IPS-15b (cell line): Measurements from ENCODE around the gene BCAS4.

ENCODE experiments used
- H3K27me3 ChIP-seq: one replicate; pipeline ENCODE4 v1.6.1; 2013; ENCODE audit warnings: low read length; ENCODE audit not compliant: control insufficient read depth, insufficient read depth
- H3K36me3 ChIP-seq: one replicate; pipeline ENCODE4 v1.6.1; 2013; ENCODE audit warnings: low read length; ENCODE audit not compliant: control insufficient read depth, insufficient read depth
- H3K4me1 ChIP-seq: one replicate; pipeline ENCODE4 v1.6.1; 2013; ENCODE audit warnings: mild to moderate bottlenecking, low read length; ENCODE audit not compliant: control insufficient read depth, insufficient read depth
- H3K4me3 ChIP-seq: one replicate; pipeline ENCODE4 v1.5.1; 2013; ENCODE audit warnings: low read depth, low read length
- H3K9ac ChIP-seq: one replicate; pipeline ENCODE4 v1.6.1; 2013; ENCODE audit warnings: low read depth, mild to moderate bottlenecking, low read length
- H3K9me3 ChIP-seq: one replicate; pipeline ENCODE4 v1.6.1; 2013; ENCODE audit warnings: mild to moderate bottlenecking, low read length; ENCODE audit not compliant: control insufficient read depth, insufficient read depth

Gene BCAS4

GRCh38 chr20:50794846-50795634 lies at the start of gene BCAS4:
BCAS4 (plus strand) TSS chr20:50795061; CDS start chr20:50795084, 23 bp downstream.
- Histone ChIP-seq H3K27me3 (peaks cover 4% of the 10 kb centered on the region), H3K9ac (peak within 1 kb of the TSS; percentile 14), H3K4me3 (peak within 1 kb of the TSS; percentile 80), H3K36me3 (no peaks in the 10 kb centered on the region), H3K9me3 (no peaks in the 10 kb centered on the region), H3K4me1 (peaks cover 7% of the 10 kb centered on the region)

- H3K9me3 ChIP-seq = no peaks in the 10 kb centered on the region
- H3K27me3 ChIP-seq = no peaks in the 10 kb centered on the region
- no peak overlapping the region for H3K4me3 ChIP-seq
- peaks cover 21% of the 10 kb centered on the region for H3K4me1 ChIP-seq
- no peak overlapping the region for H3K9ac ChIP-seq
- H3K36me3 ChIP-seq = peaks cover 4% of the 10 kb centered on the region
These were observed 49.2 kb upstream of the BCAS4 start for GRCh38 chr20:50745634-50746137.

DNA sequence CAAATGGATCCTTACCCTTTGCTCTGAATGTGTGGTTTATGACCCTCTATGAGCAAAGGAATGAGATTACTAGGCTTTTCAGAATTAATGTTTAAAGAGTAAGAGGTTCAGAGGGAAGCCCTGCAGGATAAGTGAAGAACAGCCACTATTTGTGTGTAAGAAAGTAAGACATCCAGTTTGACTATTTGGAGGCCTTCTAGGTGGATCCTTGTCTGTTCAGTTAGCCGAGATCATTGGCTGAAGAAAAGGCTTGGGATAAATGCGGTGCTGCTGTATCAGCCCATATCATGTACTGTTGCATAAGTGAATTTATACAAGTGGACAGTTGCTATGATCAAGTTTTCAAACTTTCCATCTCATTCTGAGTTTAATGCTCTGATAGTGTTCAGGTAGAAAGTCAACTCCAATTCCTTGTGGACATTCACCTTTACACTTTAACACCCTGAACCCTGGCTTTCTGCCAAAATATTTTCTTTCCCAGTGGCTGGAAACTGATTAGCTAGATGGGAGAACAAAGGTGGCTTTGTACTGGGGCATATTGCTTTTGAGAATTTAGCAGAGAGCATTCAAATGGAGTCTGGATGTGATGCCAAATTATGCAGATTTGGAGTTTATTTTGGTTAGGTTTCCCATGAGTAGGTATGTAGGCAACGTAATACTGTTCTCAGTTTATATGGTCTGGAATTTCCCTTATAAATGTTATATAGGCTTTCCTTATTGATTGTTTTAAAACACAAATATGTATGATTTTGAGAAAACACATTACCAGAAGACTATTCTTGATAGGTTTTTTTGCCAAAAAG lies 48.5 kb upstream of the BCAS4 start:
- Histone ChIP-seq H3K4me1 (peaks cover 21% of the 10 kb centered on the region), H3K27me3 (no peaks in the 10 kb centered on the region), H3K9me3 (no peaks in the 10 kb centered on the region), H3K36me3 (peaks cover 4% of the 10 kb centered on the region), H3K4me3 (no peak overlapping the region), H3K9ac (no peak overlapping the region)

DNA sequence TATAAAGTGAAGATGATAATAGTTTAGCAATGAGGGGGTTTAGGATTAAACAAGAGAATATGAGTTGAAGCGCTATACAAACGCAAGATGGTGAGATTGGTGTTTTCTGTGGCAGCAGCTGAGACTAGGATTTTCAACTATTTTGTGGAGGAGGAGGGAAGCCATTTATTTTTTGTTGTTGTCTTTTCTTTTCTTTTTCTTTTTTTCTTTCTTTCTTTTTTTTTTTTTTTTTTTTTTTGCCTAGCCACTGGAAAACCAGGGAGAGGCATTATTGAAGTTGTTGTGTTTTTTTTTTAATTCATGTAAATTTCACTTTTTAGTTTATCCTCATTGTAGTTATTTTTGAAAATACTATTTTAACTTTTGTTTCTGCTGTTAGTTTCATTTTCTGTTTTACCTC lies 47.6 kb upstream of the BCAS4 start:
- H3K36me3 ChIP-seq = peaks cover 4% of the 10 kb centered on the region
- no peak overlapping the region for H3K4me3 ChIP-seq
- no peaks in the 10 kb centered on the region for H3K9me3 ChIP-seq
- H3K27me3 ChIP-seq = no peaks in the 10 kb centered on the region
- H3K9ac ChIP-seq = no peak overlapping the region
- peaks cover 21% of the 10 kb centered on the region for H3K4me1 ChIP-seq

- peaks cover 4% of the 10 kb centered on the region for H3K36me3 ChIP-seq
- no peaks in the 10 kb centered on the region for H3K9me3 ChIP-seq
- H3K9ac ChIP-seq = no peak overlapping the region
- H3K27me3 ChIP-seq = no peaks in the 10 kb centered on the region
- no peak overlapping the region for H3K4me3 ChIP-seq
- peaks cover 15% of the 10 kb centered on the region for H3K4me1 ChIP-seq
These were observed 44.7 kb upstream of the BCAS4 start for GRCh38 chr20:50750145-50750671.

- Histone ChIP-seq H3K9me3 (no peaks in the 10 kb centered on the region), H3K9ac (no peak overlapping the region), H3K4me1 (no peaks in the 10 kb centered on the region), H3K27me3 (no peaks in the 10 kb centered on the region), H3K36me3 (peaks cover 4% of the 10 kb centered on the region), H3K4me3 (no peak overlapping the region)
These were observed 41.7 kb upstream of the BCAS4 start for GRCh38 chr20:50753152-50753551.

GRCh38 chr20:50754420-50754819 lies 40.4 kb upstream of the BCAS4 start:
- Histone ChIP-seq H3K9me3 (no peaks in the 10 kb centered on the region), H3K27me3 (no peaks in the 10 kb centered on the region), H3K36me3 (peaks cover 4% of the 10 kb centered on the region), H3K4me3 (no peak overlapping the region), H3K9ac (no peak overlapping the region), H3K4me1 (no peaks in the 10 kb centered on the region)

DNA sequence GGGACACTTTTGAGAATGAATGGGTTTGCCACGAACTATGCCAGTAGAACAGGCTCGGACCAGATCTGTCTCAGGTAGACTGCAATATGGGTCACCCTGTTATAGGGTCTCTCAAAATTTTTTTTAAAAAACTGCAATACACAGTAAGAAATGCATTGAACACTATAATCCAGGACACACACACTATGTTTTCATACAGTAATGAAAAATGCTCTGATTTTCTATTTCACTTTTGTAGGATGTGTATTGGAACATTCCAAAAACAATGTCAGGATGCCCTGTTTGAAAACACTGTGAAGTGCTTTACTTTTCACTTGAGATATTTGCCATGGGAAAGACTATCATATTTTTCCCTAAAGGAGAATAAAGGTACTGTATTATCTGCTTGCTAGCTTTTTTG lies 38.4 kb upstream of the BCAS4 start:
- H3K9me3 ChIP-seq = no peaks in the 10 kb centered on the region
- H3K36me3 ChIP-seq = no peaks in the 10 kb centered on the region
- peaks cover 3% of the 10 kb centered on the region for H3K4me1 ChIP-seq
- no peak overlapping the region for H3K9ac ChIP-seq
- H3K4me3 ChIP-seq = no peak overlapping the region
- H3K27me3 ChIP-seq = no peaks in the 10 kb centered on the region

- peaks cover 6% of the 10 kb centered on the region for H3K4me1 ChIP-seq
- H3K4me3 ChIP-seq = no peak overlapping the region
- no peak overlapping the region for H3K9ac ChIP-seq
- H3K36me3 ChIP-seq = no peaks in the 10 kb centered on the region
- no peaks in the 10 kb centered on the region for H3K27me3 ChIP-seq
- no peaks in the 10 kb centered on the region for H3K9me3 ChIP-seq
These were observed 36.4 kb upstream of the BCAS4 start for GRCh38 chr20:50758469-50758868.

DNA sequence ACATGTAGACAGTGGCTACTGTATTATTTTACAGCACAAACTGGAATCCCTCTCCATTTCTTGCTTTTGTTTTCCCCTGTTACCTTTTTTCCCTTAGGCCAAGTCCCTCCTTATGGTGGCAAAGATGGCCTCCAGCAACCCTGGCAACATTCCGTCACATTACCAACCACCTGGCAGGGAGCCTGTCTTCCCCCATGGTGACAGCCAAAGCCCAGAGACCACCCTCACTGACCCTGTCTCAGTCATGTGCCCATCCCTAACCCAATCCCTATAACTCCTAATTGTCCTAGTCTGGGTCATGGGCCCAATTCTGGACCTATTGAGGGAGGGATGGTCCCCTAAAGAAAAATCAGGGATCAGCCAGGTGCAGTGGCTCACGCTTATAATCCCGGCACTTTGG lies 35.9 kb upstream of the BCAS4 start:
- H3K27me3 ChIP-seq = no peaks in the 10 kb centered on the region
- peaks cover 6% of the 10 kb centered on the region for H3K4me1 ChIP-seq
- no peaks in the 10 kb centered on the region for H3K9me3 ChIP-seq

DNA sequence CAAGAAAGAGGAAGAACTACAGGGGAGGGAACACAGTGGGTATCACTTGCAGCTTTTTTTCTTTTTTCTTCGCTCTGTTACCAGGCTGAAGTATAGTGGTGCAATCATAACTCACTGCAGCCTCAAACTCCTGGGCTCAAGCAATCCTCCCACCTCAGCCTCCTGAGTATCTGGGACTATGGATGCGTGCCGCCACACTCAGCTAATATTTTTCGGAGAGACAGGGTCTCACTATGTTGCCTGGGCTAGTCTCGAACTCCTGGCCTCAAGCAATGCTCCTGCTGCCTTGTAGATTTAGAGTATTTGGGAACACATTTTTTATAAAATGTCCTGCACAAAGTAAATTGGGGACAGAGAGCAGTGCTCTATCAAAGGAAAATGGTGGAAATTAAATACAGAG lies 35.2 kb upstream of the BCAS4 start:
- H3K4me1 ChIP-seq = peaks cover 6% of the 10 kb centered on the region
- H3K9me3 ChIP-seq = no peaks in the 10 kb centered on the region
- H3K4me3 ChIP-seq = no peak overlapping the region
- no peaks in the 10 kb centered on the region for H3K27me3 ChIP-seq
- no peak overlapping the region for H3K9ac ChIP-seq
- H3K36me3 ChIP-seq = no peaks in the 10 kb centered on the region

More for the DNA sequence above, 35.9 kb upstream of the BCAS4 start:
- H3K4me3 ChIP-seq = no peak overlapping the region
- no peak overlapping the region for H3K9ac ChIP-seq
- H3K36me3 ChIP-seq = no peaks in the 10 kb centered on the region
